ENCODE measurements around the gene HS3ST4. TPM values are rescaled to one million over a fixed set of nuclear protein-coding genes. Genes with fewer than 3 reads are reported as not detected.

The HS3ST4 gene
- polyA plus RNA-seq, 1 donor from 2014 or later, result 13.0 TPM

DNA sequence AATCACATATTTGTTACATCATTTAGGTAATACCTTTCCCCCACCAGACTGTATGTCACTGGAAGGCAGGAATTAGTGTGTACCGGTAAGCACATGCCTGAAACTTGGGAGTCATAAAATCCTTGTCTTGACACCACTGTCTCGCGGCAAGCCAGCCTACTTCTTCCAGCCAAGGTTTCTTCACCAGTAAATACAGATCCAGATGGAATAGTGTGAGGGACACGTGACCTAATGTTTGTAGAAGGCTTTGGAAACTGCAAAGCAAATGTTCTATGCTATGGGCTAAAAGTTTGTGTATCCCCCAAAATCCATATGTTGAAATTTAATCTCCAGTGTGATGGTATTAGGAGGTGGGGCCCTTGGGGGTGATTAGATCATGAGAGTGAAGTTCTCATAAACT lies 126.1 kb downstream of the HS3ST4 start:
- Histone ChIP-seq H3K9me3 (ENCODE audit: low read length) (no peaks in the 10 kb centered on the region), H3K4me3 (ENCODE audit: low read length) (no peak overlapping the region), H3K27ac (ENCODE audit: low read length) (no peak overlapping the region), H3F3A (ENCODE audit: insufficient read depth, low read length, poor library complexity, severe bottlenecking) (no peaks in the 10 kb centered on the region), H3K36me3 (ENCODE audit: insufficient read depth, low read length) (no peaks in the 10 kb centered on the region), H2AFZ (ENCODE audit: low read depth, low read length) (no peak overlapping the region), H3K79me2 (replicated peaks; ENCODE audit: insufficient read depth, low read length) (no peaks in the 10 kb centered on the region), H4K20me1 (ENCODE audit: insufficient read depth) (no peaks in the 10 kb centered on the region), H3K4me2 (ENCODE audit: low read length) (no peak overlapping the region), H3K9ac (ENCODE audit: low read length) (no peak overlapping the region), H3K27me3 (ENCODE audit: insufficient read depth, low read depth, low read length) (no peaks in the 10 kb centered on the region), H3K9me2 (ENCODE audit: insufficient read depth, low read length) (no peaks in the 10 kb centered on the region)
- TF ChIP-seq, protein P1, sequence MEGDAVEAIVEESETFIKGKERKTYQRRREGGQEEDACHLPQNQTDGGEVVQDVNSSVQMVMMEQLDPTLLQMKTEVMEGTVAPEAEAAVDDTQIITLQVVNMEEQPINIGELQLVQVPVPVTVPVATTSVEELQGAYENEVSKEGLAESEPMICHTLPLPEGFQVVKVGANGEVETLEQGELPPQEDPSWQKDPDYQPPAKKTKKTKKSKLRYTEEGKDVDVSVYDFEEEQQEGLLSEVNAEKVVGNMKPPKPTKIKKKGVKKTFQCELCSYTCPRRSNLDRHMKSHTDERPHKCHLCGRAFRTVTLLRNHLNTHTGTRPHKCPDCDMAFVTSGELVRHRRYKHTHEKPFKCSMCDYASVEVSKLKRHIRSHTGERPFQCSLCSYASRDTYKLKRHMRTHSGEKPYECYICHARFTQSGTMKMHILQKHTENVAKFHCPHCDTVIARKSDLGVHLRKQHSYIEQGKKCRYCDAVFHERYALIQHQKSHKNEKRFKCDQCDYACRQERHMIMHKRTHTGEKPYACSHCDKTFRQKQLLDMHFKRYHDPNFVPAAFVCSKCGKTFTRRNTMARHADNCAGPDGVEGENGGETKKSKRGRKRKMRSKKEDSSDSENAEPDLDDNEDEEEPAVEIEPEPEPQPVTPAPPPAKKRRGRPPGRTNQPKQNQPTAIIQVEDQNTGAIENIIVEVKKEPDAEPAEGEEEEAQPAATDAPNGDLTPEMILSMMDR (IDR thresholded peaks at IDR 0.05; ENCODE audit: poor library complexity, severe bottlenecking), result no peak
- no peak for TF ChIP-seq EP300 (conservative IDR thresholded peaks at IDR 0.05; ENCODE audit: poor library complexity, severe bottlenecking)
- TF ChIP-seq MXI1 (conservative IDR thresholded peaks at IDR 0.05; ENCODE audit: poor library complexity, severe bottlenecking), result no peak
- no peak for TF ChIP-seq SMC3 (conservative IDR thresholded peaks at IDR 0.05; ENCODE audit: poor library complexity)
- TF ChIP-seq REST (IDR thresholded peaks at IDR 0.05; ENCODE audit: borderline replicate concordance), result no peak
- TF ChIP-seq EZH2 (IDR thresholded peaks at IDR 0.05; ENCODE audit: borderline replicate concordance, insufficient read depth, low read length, poor library complexity, severe bottlenecking), result no peak
- TF ChIP-seq POLR2AphosphoS5 (IDR thresholded peaks at IDR 0.05), result no peak
- no peak for TF ChIP-seq RAD21 (conservative IDR thresholded peaks at IDR 0.05)
- no peak for TF ChIP-seq TAF1 (IDR thresholded peaks at IDR 0.05; ENCODE audit: low read depth)

- H3K36me3 ChIP-seq (ENCODE audit: insufficient read depth, low read length), result no peaks in the 10 kb centered on the region
- H3K9me3 ChIP-seq (ENCODE audit: low read length), result no peaks in the 10 kb centered on the region
- no peak overlapping the region for H2AFZ ChIP-seq (ENCODE audit: low read depth, low read length)
- H3K79me2 ChIP-seq (replicated peaks; ENCODE audit: insufficient read depth, low read length), result no peaks in the 10 kb centered on the region
- H3K9me2 ChIP-seq (ENCODE audit: insufficient read depth, low read length), result no peaks in the 10 kb centered on the region
- no peaks in the 10 kb centered on the region for H3F3A ChIP-seq (ENCODE audit: insufficient read depth, low read length, poor library complexity, severe bottlenecking)
- H3K4me2 ChIP-seq (ENCODE audit: low read length), result no peak overlapping the region
- no peak overlapping the region for H3K4me3 ChIP-seq (ENCODE audit: low read length)
- no peaks in the 10 kb centered on the region for H4K20me1 ChIP-seq (ENCODE audit: insufficient read depth)
- no peak overlapping the region for H3K9ac ChIP-seq (ENCODE audit: low read length)
- H3K27ac ChIP-seq (ENCODE audit: low read length), result no peak overlapping the region
- TF ChIP-seq POLR2AphosphoS5 (IDR thresholded peaks at IDR 0.05) (no peak), EZH2 (IDR thresholded peaks at IDR 0.05; ENCODE audit: borderline replicate concordance, insufficient read depth, low read length, poor library complexity, severe bottlenecking) (no peak), RAD21 (conservative IDR thresholded peaks at IDR 0.05) (no peak)
- H3K27me3 ChIP-seq (ENCODE audit: insufficient read depth, low read depth, low read length), result no peaks in the 10 kb centered on the region
Observed at GRCh38 chr16:25823891-25824290, 132.1 kb downstream of the HS3ST4 start.

DNA sequence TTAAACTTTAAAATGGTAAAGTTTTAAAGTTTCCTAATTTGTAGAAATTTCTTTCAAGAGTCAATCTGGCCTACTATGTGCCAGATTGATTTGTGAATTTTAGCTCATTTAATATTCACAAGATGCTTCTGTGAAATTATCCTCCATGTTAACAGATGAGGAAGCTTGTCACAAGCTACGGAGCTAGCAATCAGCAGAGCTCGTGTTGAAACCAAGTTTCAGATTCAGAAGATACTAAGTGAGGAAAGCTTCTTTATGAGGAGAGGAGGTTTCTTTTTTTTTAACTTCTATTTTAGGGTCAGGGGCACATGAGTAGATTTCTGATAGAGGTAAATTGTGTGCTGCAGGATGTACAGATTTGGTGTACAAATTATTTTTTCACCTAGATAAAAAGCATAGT lies 135.9 kb downstream of the HS3ST4 start:
- H3K4me3 ChIP-seq (ENCODE audit: low read length), result no peak overlapping the region
- H3K36me3 ChIP-seq (ENCODE audit: insufficient read depth, low read length), result no peaks in the 10 kb centered on the region
- no peaks in the 10 kb centered on the region for H3K79me2 ChIP-seq (replicated peaks; ENCODE audit: insufficient read depth, low read length)
- no peaks in the 10 kb centered on the region for H4K20me1 ChIP-seq (ENCODE audit: insufficient read depth)
- H3K4me2 ChIP-seq (ENCODE audit: low read length), result no peak overlapping the region
- no peaks in the 10 kb centered on the region for H3K27me3 ChIP-seq (ENCODE audit: insufficient read depth, low read depth, low read length)
- no peak for TF ChIP-seq REST (IDR thresholded peaks at IDR 0.05; ENCODE audit: borderline replicate concordance)
- no peak for TF ChIP-seq RAD21 (conservative IDR thresholded peaks at IDR 0.05)
- TF ChIP-seq, protein P1 (IDR thresholded peaks at IDR 0.05; ENCODE audit: poor library complexity, severe bottlenecking), result no peak
- no peak for TF ChIP-seq POLR2AphosphoS5 (IDR thresholded peaks at IDR 0.05)
- TF ChIP-seq MXI1 (conservative IDR thresholded peaks at IDR 0.05; ENCODE audit: poor library complexity, severe bottlenecking), result no peak
- TF ChIP-seq EP300 (conservative IDR thresholded peaks at IDR 0.05; ENCODE audit: poor library complexity, severe bottlenecking), result no peak
- TF ChIP-seq TAF1 (IDR thresholded peaks at IDR 0.05; ENCODE audit: low read depth), result no peak
- TF ChIP-seq SMC3 (conservative IDR thresholded peaks at IDR 0.05; ENCODE audit: poor library complexity), result no peak
- no peak for TF ChIP-seq EZH2 (IDR thresholded peaks at IDR 0.05; ENCODE audit: borderline replicate concordance, insufficient read depth, low read length, poor library complexity, severe bottlenecking)
- H3K27ac ChIP-seq (ENCODE audit: low read length), result no peak overlapping the region
- no peaks in the 10 kb centered on the region for H3F3A ChIP-seq (ENCODE audit: insufficient read depth, low read length, poor library complexity, severe bottlenecking)
- no peaks in the 10 kb centered on the region for H3K9me2 ChIP-seq (ENCODE audit: insufficient read depth, low read length)
- H3K9ac ChIP-seq (ENCODE audit: low read length), result no peak overlapping the region
- H3K9me3 ChIP-seq (ENCODE audit: low read length), result no peaks in the 10 kb centered on the region
- H2AFZ ChIP-seq (ENCODE audit: low read depth, low read length), result no peak overlapping the region

All from neural cell (in vitro differentiated cells).